Liver (tissue), 9 donors: Measurements from ENCODE around the gene PRDM8. TPM values are rescaled to one million over a fixed set of nuclear protein-coding genes. Genes with fewer than 3 reads are reported as not detected.

Source experiments
- DNase-seq: peaks from one replicate; pipeline ENCODE4 v3.0.0-alpha.2; 2017; ENCODE audit warnings: low spot score
- H3K27ac ChIP-seq, 2 donors: one replicate each; pipeline ENCODE4 v1.7.0; 2013; ENCODE audit warnings: inconsistent platforms in 2 of 2, low read length in 2 of 2, control low read depth in 1 of 2, low read depth in 1 of 2, mild to moderate bottlenecking in 1 of 2
- H3K27me3 ChIP-seq, 4 donors: one replicate each; pipeline versions ENCODE4 v1.6.1 to v1.7.0; 2013; ENCODE audit warnings: low read length in 3 of 4, inconsistent platforms in 1 of 4, mild to moderate bottlenecking in 1 of 4, moderate library complexity in 1 of 4; ENCODE audit not compliant: control insufficient read depth in 4 of 4, insufficient read depth in 4 of 4
- H3K36me3 ChIP-seq, 4 donors: one replicate each; pipeline versions ENCODE4 v1.6.1 to v1.7.0; 2013; ENCODE audit warnings: low read length in 3 of 4, mild to moderate bottlenecking in 3 of 4, low read depth in 1 of 4, moderate library complexity in 1 of 4; ENCODE audit not compliant: control insufficient read depth in 4 of 4, insufficient read depth in 3 of 4
- H3K4me1 ChIP-seq, 4 donors: one replicate each; pipeline versions ENCODE4 v1.6.1 to v1.7.0; 2013; ENCODE audit warnings: low read length in 3 of 4, mild to moderate bottlenecking in 3 of 4, moderate library complexity in 1 of 4; ENCODE audit not compliant: control insufficient read depth in 4 of 4, insufficient read depth in 4 of 4
- H3K4me3 ChIP-seq, 3 donors: one replicate each; pipeline versions ENCODE4 v1.6.1 to v1.7.0; 2013; ENCODE audit warnings: low read length in 3 of 3, control low read depth in 1 of 3, low read depth in 1 of 3, mild to moderate bottlenecking in 1 of 3
- H3K9ac ChIP-seq, 2 donors: one replicate each; pipeline ENCODE4 v1.7.0; 2013; ENCODE audit warnings: low read length in 2 of 2, mild to moderate bottlenecking in 2 of 2, moderate library complexity in 2 of 2, control low read depth in 1 of 2, low read depth in 1 of 2
- H3K9me3 ChIP-seq, 4 donors: one replicate each; pipeline versions ENCODE4 v1.6.1 to v1.7.0; 2013; ENCODE audit warnings: low read length in 3 of 4; ENCODE audit not compliant: control insufficient read depth in 4 of 4
- EGR1 ChIP-seq, 2 donors: IDR thresholded peaks; 2 replicates each; pipeline ENCODE4 v1.6.1; 2016 to 2018; ENCODE audit warnings: antibody characterized with exemption in 2 of 2, low read depth in 2 of 2
- FOXA2 ChIP-seq: IDR thresholded peaks from 2 replicates; pipeline ENCODE4 v1.6.1; 2016; ENCODE audit warnings: antibody characterized with exemption
- GABPA ChIP-seq, 2 donors: IDR thresholded peaks in 1 of 2; conservative IDR thresholded peaks in 1 of 2; 2 replicates each; pipeline ENCODE4 v1.6.1; 2016; ENCODE audit warnings: antibody characterized with exemption in 2 of 2, mild to moderate bottlenecking in 1 of 2, moderate library complexity in 1 of 2
- HNF4A ChIP-seq, 2 donors: conservative IDR thresholded peaks; 2 replicates each; pipeline ENCODE4 v1.6.1; 2016; ENCODE audit warnings: antibody characterized with exemption in 2 of 2, mild to moderate bottlenecking in 2 of 2
- HNF4G ChIP-seq: IDR thresholded peaks from 2 replicates; pipeline ENCODE4 v1.6.1; 2016; ENCODE audit warnings: antibody characterized with exemption
- JUND ChIP-seq, 2 donors: IDR thresholded peaks; 2 replicates each; pipeline ENCODE4 v1.6.1; 2016; ENCODE audit warnings: antibody characterized with exemption in 2 of 2
- RXRA ChIP-seq, 2 donors: IDR thresholded peaks; 2 replicates each; pipeline ENCODE4 v1.6.1; 2017 to 2018; ENCODE audit warnings: antibody characterized with exemption in 2 of 2, mild to moderate bottlenecking in 1 of 2
- SP1 ChIP-seq: IDR thresholded peaks from 2 replicates; pipeline ENCODE4 v1.6.1; 2018; ENCODE audit warnings: antibody characterized with exemption, mild to moderate bottlenecking
- TAF1 ChIP-seq: conservative IDR thresholded peaks from 2 replicates; pipeline ENCODE4 v1.6.1; 2016; ENCODE audit warnings: antibody characterized with exemption, mild to moderate bottlenecking
- YY1 ChIP-seq: IDR thresholded peaks from 2 replicates; pipeline ENCODE4 v1.6.1; 2016; ENCODE audit warnings: antibody characterized with exemption, mild to moderate bottlenecking
- WGBS: extraction: QIAGEN DNeasy Blood & Tissue Kit; methylation state at CpG from one replicate; pipeline ENCODE4 v1.1.7; 2013; 5-methylcytosine and 5-hydroxymethylcytosine counted together
- polyA plus RNA-seq, 2 donors: library from polyadenylated mRNA; stranded (reverse) in 1 of 2; unstranded in 1 of 2; fragments of 200-250 nt in 1 of 2; fragments of >200 nt in 1 of 2; fragmentation: Nextera tagmentation in 1 of 2; extraction: Ambion mirVana in 1 of 2; gene quantifications; one replicate each; pipeline versions ENCODE4 v1.2.1 to v1.2.3, GENCODE V29; 2013 to 2015
- total RNA-seq, 2 donors: library from RNA; depleted of rRNA; stranded (reverse); fragments of >200 nt; gene quantifications; one replicate each; pipeline ENCODE4 v1.2.3, GENCODE V29; 2014
- TF ChIP-seq, protein P1 (sequence below): IDR thresholded peaks from 2 replicates; pipeline ENCODE4 v1.6.1; 2016; ENCODE audit warnings: antibody characterized with exemption
- TF ChIP-seq, protein P2 (sequence below): IDR thresholded peaks from 2 replicates; pipeline ENCODE4 v1.6.1; 2016; ENCODE audit warnings: antibody characterized with exemption
- TF ChIP-seq, protein P3 (sequence below): IDR thresholded peaks from 2 replicates; pipeline ENCODE4 v1.6.1; 2016; ENCODE audit warnings: antibody characterized with exemption
- TF ChIP-seq, protein P4 (sequence below): IDR thresholded peaks from 2 replicates; pipeline ENCODE4 v1.6.1; 2016; ENCODE audit warnings: antibody characterized with exemption, mild to moderate bottlenecking
- donor health status: healthy.
- donor health status: healthy.
- donor health status: healthy.
- donor health status: healthy.
- donor health status: healthy.

PRDM8 gene
- total and polyA plus RNA-seq, 4 donors = 0.05 to 0.14 (median 0.08) TPM; not detected in 1

DNA sequence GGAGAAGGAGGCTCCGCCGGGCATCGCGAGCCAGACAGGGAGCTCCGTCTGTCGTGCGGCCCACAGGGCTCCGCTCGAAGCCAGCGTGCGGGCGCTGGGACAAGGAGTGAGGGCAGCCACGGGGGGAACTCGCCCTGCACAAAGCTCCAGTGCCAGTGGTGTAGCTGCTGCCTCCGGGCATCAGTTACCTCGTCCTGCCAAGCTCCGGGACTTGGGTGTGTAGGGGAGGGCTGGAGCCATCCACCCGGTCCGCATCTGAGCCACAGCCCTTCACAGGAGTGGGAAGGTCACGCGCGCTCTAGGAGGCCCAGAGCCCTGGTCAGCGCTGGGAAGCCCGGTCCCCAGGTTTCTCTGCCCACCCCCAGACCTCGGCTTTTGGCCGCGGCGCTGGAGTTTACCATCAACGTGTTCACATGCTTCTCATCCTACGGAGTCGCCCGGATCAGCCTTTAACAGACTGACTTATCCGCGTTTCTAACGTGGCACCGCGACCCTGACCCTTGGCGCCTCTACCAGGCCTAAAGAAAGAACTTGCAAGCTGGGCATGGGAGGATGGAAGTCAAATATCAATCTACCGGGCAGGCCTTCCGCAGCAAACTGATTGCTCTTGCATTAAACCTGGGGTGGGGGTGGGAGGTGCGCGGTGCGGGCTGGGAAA lies 8.4 kb upstream of the PRDM8 start:
- peaks cover 0 to 41% (median 20%) of the 10 kb centered on the region in 4 donors for H3K27me3 ChIP-seq

DNA sequence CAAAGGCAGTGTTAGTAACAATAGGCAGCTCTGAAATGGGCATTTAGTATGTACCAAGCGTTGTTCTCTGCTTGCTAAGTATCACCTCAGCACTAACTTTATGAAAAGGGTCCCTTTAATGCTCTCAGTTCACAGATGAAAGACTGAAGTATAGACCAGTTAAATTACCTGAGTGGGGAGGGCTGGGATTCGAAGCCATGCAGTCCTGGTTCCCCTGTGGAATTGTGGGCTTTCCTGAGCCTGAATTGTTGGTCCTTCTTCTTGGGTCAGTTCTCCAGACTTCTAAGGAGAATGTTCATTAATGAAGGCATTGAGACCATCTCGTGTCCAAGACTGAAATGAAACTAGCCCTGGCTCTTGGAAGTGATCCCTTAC lies 7.7 kb upstream of the PRDM8 start:
- DNase-seq = no peak
- Histone ChIP-seq H3K9me3 (peaks cover 0 to 5% (median 0%) of the 10 kb centered on the region in 4 donors), H3K4me1 (peaks cover 4 to 23% (median 10%) of the 10 kb centered on the region in 4 donors), H3K36me3 (no peaks in the 10 kb centered on the region), H3K27me3 (peaks cover 0 to 41% (median 22%) of the 10 kb centered on the region in 4 donors), H3K27ac (no peak overlapping the region), H3K4me3 (no peak overlapping the region), H3K9ac (no peak overlapping the region)
- WGBS = 16% methylated on average over 3 of the region's 3 CpGs
- TF ChIP-seq RXRA (IDR thresholded peaks at IDR 0.05) (no peak), GABPA (IDR thresholded peaks at IDR 0.05 in 1 of 2, conservative IDR thresholded peaks at IDR 0.05 in 1 of 2) (no peak), TAF1 (no peak), FOXA2 (no peak), JUND (IDR thresholded peaks at IDR 0.05) (no peak), SP1 (no peak), HNF4A (conservative IDR thresholded peaks at IDR 0.05) (no peak), HNF4G (no peak), YY1 (no peak)
- TF ChIP-seq, protein P1, sequence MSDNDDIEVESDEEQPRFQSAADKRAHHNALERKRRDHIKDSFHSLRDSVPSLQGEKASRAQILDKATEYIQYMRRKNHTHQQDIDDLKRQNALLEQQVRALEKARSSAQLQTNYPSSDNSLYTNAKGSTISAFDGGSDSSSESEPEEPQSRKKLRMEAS = no peak
- TF ChIP-seq, protein P2, sequence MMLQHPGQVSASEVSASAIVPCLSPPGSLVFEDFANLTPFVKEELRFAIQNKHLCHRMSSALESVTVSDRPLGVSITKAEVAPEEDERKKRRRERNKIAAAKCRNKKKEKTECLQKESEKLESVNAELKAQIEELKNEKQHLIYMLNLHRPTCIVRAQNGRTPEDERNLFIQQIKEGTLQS = no peak
- TF ChIP-seq, protein P3, sequence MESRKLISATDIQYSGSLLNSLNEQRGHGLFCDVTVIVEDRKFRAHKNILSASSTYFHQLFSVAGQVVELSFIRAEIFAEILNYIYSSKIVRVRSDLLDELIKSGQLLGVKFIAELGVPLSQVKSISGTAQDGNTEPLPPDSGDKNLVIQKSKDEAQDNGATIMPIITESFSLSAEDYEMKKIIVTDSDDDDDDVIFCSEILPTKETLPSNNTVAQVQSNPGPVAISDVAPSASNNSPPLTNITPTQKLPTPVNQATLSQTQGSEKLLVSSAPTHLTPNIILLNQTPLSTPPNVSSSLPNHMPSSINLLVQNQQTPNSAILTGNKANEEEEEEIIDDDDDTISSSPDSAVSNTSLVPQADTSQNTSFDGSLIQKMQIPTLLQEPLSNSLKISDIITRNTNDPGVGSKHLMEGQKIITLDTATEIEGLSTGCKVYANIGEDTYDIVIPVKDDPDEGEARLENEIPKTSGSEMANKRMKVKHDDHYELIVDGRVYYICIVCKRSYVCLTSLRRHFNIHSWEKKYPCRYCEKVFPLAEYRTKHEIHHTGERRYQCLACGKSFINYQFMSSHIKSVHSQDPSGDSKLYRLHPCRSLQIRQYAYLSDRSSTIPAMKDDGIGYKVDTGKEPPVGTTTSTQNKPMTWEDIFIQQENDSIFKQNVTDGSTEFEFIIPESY = no peak
- TF ChIP-seq, protein P4, sequence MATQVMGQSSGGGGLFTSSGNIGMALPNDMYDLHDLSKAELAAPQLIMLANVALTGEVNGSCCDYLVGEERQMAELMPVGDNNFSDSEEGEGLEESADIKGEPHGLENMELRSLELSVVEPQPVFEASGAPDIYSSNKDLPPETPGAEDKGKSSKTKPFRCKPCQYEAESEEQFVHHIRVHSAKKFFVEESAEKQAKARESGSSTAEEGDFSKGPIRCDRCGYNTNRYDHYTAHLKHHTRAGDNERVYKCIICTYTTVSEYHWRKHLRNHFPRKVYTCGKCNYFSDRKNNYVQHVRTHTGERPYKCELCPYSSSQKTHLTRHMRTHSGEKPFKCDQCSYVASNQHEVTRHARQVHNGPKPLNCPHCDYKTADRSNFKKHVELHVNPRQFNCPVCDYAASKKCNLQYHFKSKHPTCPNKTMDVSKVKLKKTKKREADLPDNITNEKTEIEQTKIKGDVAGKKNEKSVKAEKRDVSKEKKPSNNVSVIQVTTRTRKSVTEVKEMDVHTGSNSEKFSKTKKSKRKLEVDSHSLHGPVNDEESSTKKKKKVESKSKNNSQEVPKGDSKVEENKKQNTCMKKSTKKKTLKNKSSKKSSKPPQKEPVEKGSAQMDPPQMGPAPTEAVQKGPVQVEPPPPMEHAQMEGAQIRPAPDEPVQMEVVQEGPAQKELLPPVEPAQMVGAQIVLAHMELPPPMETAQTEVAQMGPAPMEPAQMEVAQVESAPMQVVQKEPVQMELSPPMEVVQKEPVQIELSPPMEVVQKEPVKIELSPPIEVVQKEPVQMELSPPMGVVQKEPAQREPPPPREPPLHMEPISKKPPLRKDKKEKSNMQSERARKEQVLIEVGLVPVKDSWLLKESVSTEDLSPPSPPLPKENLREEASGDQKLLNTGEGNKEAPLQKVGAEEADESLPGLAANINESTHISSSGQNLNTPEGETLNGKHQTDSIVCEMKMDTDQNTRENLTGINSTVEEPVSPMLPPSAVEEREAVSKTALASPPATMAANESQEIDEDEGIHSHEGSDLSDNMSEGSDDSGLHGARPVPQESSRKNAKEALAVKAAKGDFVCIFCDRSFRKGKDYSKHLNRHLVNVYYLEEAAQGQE = no peak

More for the DNA sequence above, 8.4 kb upstream of the PRDM8 start:
- H3K4me1 ChIP-seq = peaks cover 5 to 29% (median 16%) of the 10 kb centered on the region in 4 donors
- H3K27ac ChIP-seq = no peak overlapping the region
- DNase-seq = no peak
- 24% methylated on average over 43 of the region's 43 CpGs for WGBS
- H3K9me3 ChIP-seq = peaks cover 0 to 5% (median 0%) of the 10 kb centered on the region in 4 donors
- H3K4me3 ChIP-seq = no peak overlapping the region
- H3K9ac ChIP-seq = no peak overlapping the region
- TF ChIP-seq GABPA (IDR thresholded peaks at IDR 0.05 in 1 of 2, conservative IDR thresholded peaks at IDR 0.05 in 1 of 2) (no peak), YY1 (no peak), RXRA (IDR thresholded peaks at IDR 0.05) (no peak), EGR1 (IDR thresholded peaks at IDR 0.05; ENCODE audit: low read depth in 2 of 2) (no peak), HNF4A (conservative IDR thresholded peaks at IDR 0.05) (no peak), SP1 (no peak), HNF4G (no peak), FOXA2 (no peak)
- TF ChIP-seq, protein P4 = no peak
- TF ChIP-seq, protein P3 = no peak
- TF ChIP-seq, protein P1 = no peak
- H3K36me3 ChIP-seq = no peaks in the 10 kb centered on the region
